Right lobe of liver (tissue), 4 donors: ENCODE data around the gene OVCA2.

Experiments
- POLR2A ChIP-seq: fragments of 450-650 bp; IDR thresholded peaks from one replicate; pipeline ENCODE4 v1.6.1; 2017; ENCODE audit warnings: antibody characterized with exemption, mild to moderate bottlenecking
- TF ChIP-seq, protein P1 (sequence below), 4 donors: fragments of 200-600 bp in 3 of 4; fragments of 450-650 bp in 1 of 4; IDR thresholded peaks; one replicate each; pipeline versions ENCODE4 v1.5.1 to v1.8.0; 2016 to 2022; ENCODE audit warnings: antibody characterized with exemption in 4 of 4, mild to moderate bottlenecking in 2 of 4
- donor health status: DM: no; HTN: no; CAD: no.
- donor health status: DM: no; HTN: no; CAD: no.
- donor health status: DM: no; HTN: yes; CAD: no.

DNA sequence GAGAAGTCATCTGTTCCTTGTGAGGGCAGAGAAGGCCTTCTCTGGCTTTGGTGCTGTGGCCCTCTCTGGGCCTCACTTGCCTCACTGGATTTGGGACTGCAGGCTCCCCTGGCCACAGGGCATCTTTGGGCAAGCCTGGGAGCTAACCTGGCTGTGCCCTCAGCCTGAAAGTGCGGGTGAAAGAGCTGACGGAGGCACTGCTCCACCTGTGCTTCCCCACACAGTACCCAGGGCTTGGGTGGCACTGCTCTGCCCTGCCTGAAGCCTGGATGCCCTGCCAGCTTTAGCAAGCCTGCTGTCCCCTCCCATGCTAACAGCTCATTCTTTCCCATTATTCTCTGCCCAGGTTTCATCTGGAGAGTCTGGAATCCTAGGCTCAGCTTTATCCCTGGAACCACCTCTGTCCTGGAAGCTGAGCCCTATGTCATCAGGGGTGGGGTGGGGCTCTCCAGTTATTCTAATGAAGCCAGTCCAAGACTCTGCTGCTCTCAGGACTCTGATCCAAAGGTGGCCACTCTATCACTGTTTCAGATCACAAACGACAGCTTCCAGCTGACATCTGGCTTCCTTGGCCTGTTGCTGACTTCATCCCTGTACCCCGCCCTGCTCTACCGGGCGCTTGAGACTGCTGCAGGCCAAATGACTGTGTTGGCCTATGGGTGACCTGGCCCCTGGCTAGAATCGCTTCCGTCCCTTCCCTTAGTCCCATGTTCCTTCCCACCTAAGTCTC, 42.4 kb downstream of the OVCA2 start:
- TF ChIP-seq, protein P1, sequence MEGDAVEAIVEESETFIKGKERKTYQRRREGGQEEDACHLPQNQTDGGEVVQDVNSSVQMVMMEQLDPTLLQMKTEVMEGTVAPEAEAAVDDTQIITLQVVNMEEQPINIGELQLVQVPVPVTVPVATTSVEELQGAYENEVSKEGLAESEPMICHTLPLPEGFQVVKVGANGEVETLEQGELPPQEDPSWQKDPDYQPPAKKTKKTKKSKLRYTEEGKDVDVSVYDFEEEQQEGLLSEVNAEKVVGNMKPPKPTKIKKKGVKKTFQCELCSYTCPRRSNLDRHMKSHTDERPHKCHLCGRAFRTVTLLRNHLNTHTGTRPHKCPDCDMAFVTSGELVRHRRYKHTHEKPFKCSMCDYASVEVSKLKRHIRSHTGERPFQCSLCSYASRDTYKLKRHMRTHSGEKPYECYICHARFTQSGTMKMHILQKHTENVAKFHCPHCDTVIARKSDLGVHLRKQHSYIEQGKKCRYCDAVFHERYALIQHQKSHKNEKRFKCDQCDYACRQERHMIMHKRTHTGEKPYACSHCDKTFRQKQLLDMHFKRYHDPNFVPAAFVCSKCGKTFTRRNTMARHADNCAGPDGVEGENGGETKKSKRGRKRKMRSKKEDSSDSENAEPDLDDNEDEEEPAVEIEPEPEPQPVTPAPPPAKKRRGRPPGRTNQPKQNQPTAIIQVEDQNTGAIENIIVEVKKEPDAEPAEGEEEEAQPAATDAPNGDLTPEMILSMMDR (IDR thresholded peaks at IDR 0.05): no peak
- TF ChIP-seq POLR2A: no peak
